ENCODE results near the gene MDM4. TPM values are rescaled to one million over a fixed set of nuclear protein-coding genes. Genes with fewer than 3 reads are reported as not detected.

Gene MDM4
- total and polyA plus RNA-seq, 2 donors (not counting 3 experiments of a cell fraction or from before 2014, with no cell fraction given) = 11.7 to 67.0 TPM

DNA sequence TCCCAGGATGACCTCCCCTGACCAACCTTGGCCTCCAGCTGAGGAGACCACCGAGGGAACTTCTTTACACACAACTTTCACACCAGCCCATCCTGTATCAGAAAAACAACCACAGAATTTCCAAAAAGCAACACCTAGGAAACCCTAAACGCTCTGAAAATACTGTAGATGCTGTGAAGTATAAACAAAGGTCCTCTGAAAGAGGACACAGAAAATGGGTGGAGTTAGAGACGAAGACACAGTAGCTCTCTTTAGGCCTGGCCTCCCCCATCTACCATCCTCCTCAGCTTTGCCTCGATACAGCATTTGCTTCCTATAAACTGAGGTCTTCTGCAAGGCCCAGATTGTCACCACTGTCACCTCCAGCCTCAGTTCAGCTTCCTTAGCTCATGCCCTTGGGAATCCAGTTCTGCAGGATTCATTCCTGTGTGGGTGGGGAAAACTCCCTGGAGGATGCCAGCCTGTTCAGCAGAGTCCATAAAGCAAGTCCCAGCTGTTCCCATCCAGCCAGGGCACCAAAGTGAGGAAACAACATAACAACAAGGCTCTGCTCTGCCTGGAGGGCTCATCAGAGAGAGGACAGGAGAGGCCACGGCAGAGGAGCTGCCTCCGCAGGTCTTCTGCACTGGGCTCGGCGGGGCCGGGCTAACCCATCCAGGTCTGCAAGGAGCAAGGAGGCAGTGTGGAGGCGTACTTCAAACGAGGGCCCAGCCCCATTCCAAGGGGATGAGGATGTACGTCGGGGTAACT is 36.6 kb upstream of the MDM4 start:
- dilution Hi-C loops (cut with MboI; ENCODE audit: extremely low pct_ligation_motif_present, low sequenced_read_pairs) (no loop called here), intact Hi-C loops (cut with micrococcal nuclease) (no loop called here)
- Histone ChIP-seq H3K9me3 (replicated peaks; ENCODE audit: control insufficient read depth, insufficient read depth, low read length) (no peaks in the 10 kb centered on the region), H2AFZ (ENCODE audit: low read depth, low read length) (no peak overlapping the region), H3K36me3 (ENCODE audit: control insufficient read depth in 2 of 2, extremely low read depth in 1 of 2, insufficient read depth in 2 of 2, low read length in 2 of 2) (peaks cover 0 to 3% of the 10 kb centered on the region in 2 experiments), H3K9ac (replicated peaks; ENCODE audit: extremely low read depth, insufficient read depth, low read length) (no peak overlapping the region), H3K9me1 (replicated peaks; ENCODE audit: control insufficient read depth, extremely low read depth, insufficient read depth, low read length) (no peaks in the 10 kb centered on the region), H3K4me3 (replicated peaks in 1 of 3; ENCODE audit: insufficient read depth in 1 of 3, low read depth in 1 of 3, low read length in 3 of 3) (no peak overlapping the region), H3K27me3 (ENCODE audit: control insufficient read depth in 2 of 2, insufficient read depth in 2 of 2, low read length in 2 of 2) (no peaks in the 10 kb centered on the region), H3K79me2 (ENCODE audit: control insufficient read depth, insufficient read depth, low read length) (no peaks in the 10 kb centered on the region), H3K4me2 (ENCODE audit: insufficient read depth, low read length) (no peak overlapping the region), H3K4me1 (ENCODE audit: control insufficient read depth, extremely low read depth, insufficient read depth, low read length) (peaks cover 31% of the 10 kb centered on the region), H4K20me1 (replicated peaks; ENCODE audit: control insufficient read depth, extremely low read depth, insufficient read depth, low read length) (no peaks in the 10 kb centered on the region), H3K27ac (ENCODE audit: insufficient read depth, low read depth, low read length) (no peak overlapping the region)
- DNase-seq (ENCODE audit: low read depth, low spot score) = no peak
- ChIA-PET POLR2A (no interaction called here), CTCF (interaction anchor here (1.1 to 9.5 kb wide), 12 partner anchors 8 to 81 kb away, joined by 3 to 129 read pairs (median 6); partner anchors contain the start of genes MDM4 and PIK3C2B)
- no TSS peak for BruUV-seq (replicated peaks)
- no peak for FAIRE-seq
- TF ChIP-seq, protein P1, sequence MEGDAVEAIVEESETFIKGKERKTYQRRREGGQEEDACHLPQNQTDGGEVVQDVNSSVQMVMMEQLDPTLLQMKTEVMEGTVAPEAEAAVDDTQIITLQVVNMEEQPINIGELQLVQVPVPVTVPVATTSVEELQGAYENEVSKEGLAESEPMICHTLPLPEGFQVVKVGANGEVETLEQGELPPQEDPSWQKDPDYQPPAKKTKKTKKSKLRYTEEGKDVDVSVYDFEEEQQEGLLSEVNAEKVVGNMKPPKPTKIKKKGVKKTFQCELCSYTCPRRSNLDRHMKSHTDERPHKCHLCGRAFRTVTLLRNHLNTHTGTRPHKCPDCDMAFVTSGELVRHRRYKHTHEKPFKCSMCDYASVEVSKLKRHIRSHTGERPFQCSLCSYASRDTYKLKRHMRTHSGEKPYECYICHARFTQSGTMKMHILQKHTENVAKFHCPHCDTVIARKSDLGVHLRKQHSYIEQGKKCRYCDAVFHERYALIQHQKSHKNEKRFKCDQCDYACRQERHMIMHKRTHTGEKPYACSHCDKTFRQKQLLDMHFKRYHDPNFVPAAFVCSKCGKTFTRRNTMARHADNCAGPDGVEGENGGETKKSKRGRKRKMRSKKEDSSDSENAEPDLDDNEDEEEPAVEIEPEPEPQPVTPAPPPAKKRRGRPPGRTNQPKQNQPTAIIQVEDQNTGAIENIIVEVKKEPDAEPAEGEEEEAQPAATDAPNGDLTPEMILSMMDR (IDR thresholded peaks at IDR 0.05; ENCODE audit: extremely low read depth in 1 of 2, insufficient read depth in 1 of 2, low read depth in 1 of 2, low read length in 2 of 2) = no peak
- TF ChIP-seq JUN (IDR thresholded peaks at IDR 0.05; ENCODE audit: borderline replicate concordance, insufficient read depth, insufficient read length, low read depth) (no peak), POLR2AphosphoS5 (IDR thresholded peaks at IDR 0.05; ENCODE audit: insufficient read depth, low read depth, low read length) (no peak), EZH2 (IDR thresholded peaks at IDR 0.05; ENCODE audit: borderline replicate concordance, low read depth, low read length, severe bottlenecking) (no peak), FOS (IDR thresholded peaks at IDR 0.05; ENCODE audit: borderline replicate concordance, insufficient read depth, low read length) (no peak), GATA2 (IDR thresholded peaks at IDR 0.05; ENCODE audit: insufficient read depth, insufficient read length, low read depth, low read length) (no peak), MYC (IDR thresholded peaks at IDR 0.05; ENCODE audit: low read depth, low read length) (no peak), POLR2A (IDR thresholded peaks at IDR 0.05; ENCODE audit: low read depth, low read length) (no peak)
- TF ChIP-seq, protein P2, sequence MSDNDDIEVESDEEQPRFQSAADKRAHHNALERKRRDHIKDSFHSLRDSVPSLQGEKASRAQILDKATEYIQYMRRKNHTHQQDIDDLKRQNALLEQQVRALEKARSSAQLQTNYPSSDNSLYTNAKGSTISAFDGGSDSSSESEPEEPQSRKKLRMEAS (IDR thresholded peaks at IDR 0.05; ENCODE audit: insufficient read depth, insufficient read length) = no peak

All from endothelial cell of umbilical vein (primary cell).